DOHH2 (cell line): ENCODE results near the gene ISL2.

Experiments used
- EZH2phosphoT487 ChIP-seq: fragments of 200-600 bp; sonication (generic); IDR thresholded peaks from 2 replicates; pipeline ENCODE4 v1.6.1; 2017; ENCODE audit warnings: borderline replicate concordance, mild to moderate bottlenecking, antibody characterized with exemption, low read length, moderate library complexity, mixed read lengths
- TF ChIP-seq, protein P1 (sequence below): fragments of 200-600 bp; sonication (generic); IDR thresholded peaks from one replicate; pipeline ENCODE4 v1.5.1; 2014; ENCODE audit warnings: antibody characterized with exemption, mild to moderate bottlenecking, low read depth, low read length; ENCODE audit not compliant: poor library complexity, severe bottlenecking

DNA sequence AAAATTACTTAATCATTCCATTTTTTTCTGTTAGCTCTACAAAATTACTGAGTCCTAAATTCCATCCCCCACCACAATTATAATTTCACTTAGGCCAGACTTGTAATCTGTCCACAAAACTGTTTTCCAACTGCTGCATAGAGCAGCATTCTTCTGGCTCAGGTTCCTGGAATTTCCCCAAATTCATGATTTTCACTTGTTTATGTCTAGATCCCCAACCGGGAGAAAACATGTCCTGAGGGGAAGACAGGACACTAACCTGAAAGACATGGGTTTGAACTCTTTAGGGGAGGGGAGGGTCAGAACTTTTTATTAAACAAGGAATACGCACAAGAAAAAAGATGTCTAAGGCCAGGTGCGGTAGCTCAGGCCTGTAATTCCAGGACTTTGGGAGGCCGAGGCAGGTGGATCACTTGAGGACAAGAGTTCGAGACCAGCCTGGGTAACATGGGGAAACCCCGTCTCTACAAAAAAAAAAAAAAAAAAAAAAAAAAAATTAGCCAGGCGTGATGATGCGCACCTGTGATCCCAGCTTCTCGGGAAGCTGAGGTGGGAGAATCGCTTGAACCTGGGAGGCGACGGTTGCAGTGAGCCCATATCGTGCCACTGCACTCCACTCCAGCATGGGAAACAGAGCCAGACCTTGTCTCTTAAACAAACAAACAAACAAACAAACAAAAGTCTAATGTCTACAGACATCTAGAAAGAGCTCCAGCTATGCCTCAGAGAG, 26.8 kb upstream of the ISL2 start:
- TF ChIP-seq, protein P1, sequence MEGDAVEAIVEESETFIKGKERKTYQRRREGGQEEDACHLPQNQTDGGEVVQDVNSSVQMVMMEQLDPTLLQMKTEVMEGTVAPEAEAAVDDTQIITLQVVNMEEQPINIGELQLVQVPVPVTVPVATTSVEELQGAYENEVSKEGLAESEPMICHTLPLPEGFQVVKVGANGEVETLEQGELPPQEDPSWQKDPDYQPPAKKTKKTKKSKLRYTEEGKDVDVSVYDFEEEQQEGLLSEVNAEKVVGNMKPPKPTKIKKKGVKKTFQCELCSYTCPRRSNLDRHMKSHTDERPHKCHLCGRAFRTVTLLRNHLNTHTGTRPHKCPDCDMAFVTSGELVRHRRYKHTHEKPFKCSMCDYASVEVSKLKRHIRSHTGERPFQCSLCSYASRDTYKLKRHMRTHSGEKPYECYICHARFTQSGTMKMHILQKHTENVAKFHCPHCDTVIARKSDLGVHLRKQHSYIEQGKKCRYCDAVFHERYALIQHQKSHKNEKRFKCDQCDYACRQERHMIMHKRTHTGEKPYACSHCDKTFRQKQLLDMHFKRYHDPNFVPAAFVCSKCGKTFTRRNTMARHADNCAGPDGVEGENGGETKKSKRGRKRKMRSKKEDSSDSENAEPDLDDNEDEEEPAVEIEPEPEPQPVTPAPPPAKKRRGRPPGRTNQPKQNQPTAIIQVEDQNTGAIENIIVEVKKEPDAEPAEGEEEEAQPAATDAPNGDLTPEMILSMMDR, result no peak
- TF ChIP-seq EZH2phosphoT487, result no peak
